Stimulated activated CD8-positive, alpha-beta memory T cell treated with anti-CD3 and anti-CD28 coated beads, Interleukin-4, amount 100 ng/mL, for 1 hour (primary cell): ENCODE results near the gene JMJD6.
"Not testable (repeated sequence)": the region's sequence is repeated elsewhere in the genome, so short reads cannot be mapped to it uniquely, and the experiment has no call there.

Experiments used
- DNase-seq, 2 donors: peaks; one replicate each; pipeline ENCODE4 v3.0.0-alpha.2; 2020; ENCODE audit warnings: low read depth in 2 of 2, low spot score in 1 of 2

Gene JMJD6

DNA sequence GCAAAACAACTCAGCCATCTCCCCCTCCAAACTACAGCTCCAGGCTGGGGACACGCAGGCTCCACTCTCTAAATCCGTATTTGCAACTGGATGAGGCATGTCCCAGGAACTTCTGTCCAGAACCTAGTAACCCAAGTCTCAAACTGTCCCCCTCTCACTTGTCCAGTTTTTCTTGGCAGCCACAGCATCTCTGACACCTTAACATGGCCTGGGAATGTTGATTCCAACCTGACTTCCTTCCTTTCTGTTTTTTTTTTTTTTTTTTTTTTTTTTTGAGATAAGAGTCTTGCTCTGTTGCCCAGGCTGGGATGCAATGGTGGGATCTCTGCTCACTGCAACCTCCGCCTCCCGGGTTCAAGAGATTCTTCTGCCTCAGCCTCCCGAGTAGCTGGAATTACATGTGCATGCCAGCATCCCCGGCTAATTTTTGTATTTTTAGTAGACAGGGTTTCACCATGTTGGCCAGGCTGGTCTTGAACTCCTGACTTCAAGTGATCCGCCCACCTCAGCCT is 27.9 kb downstream of the JMJD6 start:
- DNase-seq, result not testable (repeated sequence)

DNA sequence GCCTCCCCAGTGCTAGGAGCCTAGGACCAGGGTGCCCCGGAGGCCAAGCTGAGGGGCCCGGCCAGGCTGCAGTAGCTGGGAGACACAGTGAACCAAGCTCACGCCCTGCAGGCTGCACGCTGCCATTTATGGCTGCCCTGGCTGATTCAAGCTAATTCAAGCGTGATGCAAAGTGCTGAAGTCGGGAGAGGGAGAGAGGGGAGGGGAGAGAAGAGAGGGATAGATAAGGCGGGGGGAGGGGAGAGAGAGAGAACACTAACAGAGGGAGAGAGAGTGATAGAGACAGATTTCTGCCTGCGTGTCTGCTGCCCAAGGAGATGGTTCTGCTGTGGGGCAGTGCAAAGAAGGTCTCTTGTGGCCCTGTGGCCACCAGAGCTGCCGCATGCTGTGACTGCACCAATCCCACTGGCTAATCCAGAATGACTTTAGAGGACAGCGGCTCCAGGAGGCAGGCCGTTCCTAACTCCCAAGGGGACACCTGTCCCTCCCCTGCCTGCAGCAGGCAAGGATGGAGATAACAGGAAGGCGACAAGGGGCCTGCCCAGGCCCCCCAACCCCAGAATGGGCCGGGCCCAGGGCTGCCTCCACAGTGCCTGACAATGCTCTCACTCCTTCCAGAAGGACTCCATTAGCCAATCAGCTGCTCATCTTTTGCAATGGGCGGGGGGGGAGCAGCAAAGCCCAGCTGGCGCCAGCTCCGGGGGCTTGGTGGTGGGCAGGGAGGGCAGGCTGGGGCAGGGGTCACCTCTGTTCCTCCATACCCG is 28.5 kb downstream of the JMJD6 start:
- DNase-seq, result no peak

DNA sequence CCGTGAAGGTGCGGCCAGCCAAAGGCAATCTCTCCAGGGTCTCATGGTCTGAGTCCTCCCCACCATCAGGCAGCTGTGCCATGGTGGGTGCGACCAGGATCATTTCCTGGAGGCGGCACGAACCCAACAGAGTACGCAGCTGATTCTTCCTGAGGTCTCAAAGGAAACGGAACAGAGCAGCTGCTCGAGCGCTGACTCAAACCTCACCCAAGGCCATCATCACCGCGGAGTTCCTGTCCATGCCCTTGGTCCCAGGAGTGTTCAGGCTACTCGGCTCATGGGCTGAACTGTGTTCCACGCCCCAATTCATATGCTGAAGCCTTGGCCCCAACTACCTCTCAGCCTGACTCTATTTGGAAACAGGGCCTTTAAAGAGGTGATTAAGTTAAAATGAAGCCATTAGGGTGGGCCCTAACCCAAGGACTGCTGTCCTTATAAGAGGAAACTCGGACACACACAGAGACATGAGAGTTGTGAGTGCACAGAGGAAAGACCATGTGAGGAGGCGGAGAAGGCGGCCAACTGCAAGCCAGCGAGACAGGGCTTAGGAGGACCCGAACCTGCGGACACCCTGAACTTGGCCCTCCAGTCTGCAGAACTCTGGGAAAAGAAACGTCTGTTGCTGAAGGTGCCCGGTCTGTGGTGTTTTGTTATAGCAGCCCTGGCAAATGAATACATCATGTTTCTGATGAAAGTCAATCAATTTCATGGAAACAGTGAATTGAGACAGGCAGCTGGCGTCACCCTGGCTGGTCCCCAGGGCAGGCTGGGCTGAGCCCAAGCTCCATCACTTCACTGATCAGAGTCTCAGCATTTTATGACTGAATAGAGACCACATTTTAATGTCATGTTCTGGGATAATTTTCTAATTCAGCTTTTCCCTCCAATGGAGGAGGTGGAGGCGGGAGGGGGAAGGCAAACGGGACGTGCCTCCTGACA is 29.4 kb downstream of the JMJD6 start:
- DNase-seq, result no peak

GRCh38 chr17:76695059-76695831 is 31.2 kb downstream of the JMJD6 start:
- DNase-seq, result no peak

GRCh38 chr17:76691379-76692191 is 34.8 kb downstream of the JMJD6 start:
- DNase-seq, result no peak

DNA sequence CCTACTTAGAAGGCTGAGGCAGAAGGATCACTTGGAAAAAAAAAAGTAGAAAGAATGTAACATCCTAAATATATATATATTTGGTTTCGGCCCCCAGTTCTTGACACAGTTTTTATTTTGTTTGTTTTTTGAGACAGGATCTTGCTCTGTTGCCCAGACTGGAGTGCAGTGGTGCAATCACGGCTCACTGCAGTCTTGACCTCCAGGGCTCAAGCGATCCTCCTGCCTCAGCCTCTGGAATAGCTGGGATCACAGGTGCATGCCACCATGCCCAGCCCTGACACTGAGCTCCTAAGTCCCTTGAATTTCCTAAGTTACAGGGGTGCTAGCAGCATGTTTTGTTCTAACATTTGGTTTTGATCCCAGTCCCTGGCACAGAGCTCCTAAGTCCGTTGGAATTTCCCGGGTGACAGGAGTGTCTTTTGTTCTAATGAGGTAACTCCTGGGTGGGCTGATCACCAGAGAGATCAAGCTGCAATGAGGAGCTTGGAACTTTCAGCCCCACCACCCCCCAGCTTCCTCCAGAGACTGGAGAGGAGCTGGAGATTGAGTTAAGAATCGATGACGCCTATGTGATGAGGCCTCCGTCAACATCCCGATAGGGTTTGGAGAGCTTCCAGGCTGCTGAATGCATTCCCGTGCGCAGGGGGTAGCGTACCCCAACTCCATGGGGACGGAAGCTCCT is 35.7 kb downstream of the JMJD6 start:
- DNase-seq, result no peak

- no peak for DNase-seq
Measured at GRCh38 chr17:76689859-76690258, 36.5 kb downstream of the JMJD6 start.

- no peak for DNase-seq
Measured at GRCh38 chr17:76688165-76688622, 38.2 kb downstream of the JMJD6 start.

GRCh38 chr17:76687298-76688164 is 38.9 kb downstream of the JMJD6 start:
- no peak for DNase-seq

DNA sequence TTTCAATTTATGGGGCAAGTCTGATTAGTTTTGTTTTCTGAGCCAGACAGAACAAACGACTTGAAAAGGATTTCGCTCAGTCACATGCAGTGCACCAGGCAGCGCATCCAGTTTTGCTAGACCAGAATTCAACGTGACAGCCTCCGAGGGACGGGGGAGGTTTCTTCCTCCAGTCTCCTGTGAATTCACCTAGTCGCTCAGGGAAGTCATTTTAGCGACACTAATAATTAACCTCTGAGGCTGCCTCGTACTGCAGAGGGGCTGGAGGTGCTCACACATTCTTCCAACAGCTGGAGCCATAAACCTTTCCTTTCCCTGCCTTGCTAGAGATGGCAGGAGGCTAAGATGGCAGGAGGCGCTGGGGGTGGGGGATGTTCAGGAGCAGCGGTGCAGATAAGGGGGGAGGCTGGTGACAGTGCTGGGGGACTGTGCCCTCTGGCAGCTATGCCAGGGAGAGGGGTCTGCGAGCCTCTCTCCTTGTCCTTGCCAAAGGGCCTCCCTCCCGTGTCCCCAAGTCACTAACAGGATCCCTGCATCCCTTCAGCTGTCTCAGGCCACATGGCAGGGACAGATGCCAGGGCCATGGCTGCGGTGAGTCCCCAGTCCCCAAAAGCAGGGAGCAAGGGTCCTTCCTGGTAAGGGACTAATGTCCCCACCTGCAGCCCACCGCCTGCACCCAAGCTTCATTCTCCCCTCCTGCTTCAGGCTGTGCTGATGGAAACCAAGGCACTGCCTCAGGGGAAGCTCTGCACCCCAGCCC is 39.7 kb downstream of the JMJD6 start:
- DNase-seq, result no peak

DNA sequence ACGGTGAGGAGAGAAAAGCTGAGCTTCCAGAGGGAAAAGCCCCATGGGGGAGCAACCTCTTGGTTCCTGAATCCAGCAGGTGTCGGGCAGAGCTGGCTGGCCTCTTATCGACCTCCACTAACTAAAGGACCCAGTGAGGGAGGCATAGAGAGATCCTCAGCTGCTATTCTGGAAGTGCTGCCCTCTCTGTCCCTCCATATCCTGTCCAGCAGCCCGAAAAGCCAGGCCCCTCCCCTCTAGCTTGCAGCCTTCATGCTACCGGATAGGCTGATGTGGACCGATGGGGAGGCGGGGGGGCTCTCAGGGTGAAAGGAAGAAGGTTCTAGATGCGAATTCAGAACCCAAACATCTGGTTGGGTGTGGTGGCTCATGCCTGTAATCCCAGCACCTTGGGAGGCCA is 40.6 kb downstream of the JMJD6 start:
- DNase-seq, result no peak

GRCh38 chr17:76685366-76685765 is 41.0 kb downstream of the JMJD6 start:
- DNase-seq, result no peak

DNA sequence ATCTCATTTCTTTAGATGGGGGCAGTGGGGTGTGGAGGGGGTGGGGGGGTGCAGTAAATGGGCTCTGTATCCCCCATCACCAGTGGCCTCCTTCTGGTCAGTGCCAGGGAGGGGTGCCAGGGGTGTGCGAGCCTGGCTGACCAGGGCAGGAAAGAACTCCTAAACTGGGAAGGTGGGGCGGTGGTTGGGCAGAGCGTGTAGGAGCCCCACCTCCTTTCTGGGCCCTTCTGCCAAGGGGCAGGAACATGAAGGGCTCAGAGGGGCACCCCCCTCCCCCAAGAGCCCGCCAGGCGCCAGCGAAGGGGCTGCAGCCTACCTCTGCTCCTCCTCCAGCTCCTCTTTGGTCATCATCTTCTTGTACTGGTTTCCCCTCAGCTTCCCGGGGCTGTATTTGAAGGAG is 41.6 kb downstream of the JMJD6 start:
- no peak for DNase-seq

DNA sequence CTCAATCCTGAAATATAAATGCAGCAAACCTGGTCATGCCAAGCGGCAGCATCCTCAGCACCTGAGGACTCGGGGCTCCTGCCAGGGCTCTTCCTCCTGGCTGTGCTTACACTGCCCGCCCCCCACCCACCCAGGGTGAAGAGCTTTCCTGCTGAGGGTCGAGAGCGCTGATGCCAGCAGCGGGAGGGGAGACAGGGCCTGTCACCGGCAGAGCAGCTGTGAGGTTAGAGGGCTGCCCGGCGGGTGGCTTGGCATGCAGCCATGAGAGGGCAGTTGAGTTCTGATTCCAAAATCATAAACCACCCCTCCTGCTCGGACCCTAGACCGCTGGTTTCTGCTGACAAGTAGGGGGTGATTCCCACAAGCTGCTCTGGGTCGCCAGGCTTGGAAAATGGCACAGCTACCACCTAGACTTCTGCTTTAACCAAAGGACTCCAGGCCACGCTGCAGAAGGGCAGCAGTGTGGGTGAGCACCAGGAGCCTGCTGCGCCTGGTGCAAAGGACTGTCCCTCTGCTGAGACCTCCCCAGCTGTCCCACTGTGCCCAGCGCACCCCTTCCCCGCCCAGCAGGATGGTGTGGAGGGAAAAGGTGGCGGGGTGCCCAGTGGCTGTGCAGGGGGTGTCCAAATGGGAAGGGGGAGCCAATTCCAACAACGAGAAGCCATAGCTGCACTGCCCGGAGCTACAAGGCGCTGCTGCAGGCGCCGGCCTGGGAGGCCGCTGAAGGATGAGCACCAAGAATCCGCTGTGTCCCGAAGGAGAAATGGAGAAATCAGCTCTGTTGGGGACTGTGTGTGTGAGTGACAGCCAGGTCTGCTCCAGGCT is 42.3 kb downstream of the JMJD6 start:
- no peak for DNase-seq

DNA sequence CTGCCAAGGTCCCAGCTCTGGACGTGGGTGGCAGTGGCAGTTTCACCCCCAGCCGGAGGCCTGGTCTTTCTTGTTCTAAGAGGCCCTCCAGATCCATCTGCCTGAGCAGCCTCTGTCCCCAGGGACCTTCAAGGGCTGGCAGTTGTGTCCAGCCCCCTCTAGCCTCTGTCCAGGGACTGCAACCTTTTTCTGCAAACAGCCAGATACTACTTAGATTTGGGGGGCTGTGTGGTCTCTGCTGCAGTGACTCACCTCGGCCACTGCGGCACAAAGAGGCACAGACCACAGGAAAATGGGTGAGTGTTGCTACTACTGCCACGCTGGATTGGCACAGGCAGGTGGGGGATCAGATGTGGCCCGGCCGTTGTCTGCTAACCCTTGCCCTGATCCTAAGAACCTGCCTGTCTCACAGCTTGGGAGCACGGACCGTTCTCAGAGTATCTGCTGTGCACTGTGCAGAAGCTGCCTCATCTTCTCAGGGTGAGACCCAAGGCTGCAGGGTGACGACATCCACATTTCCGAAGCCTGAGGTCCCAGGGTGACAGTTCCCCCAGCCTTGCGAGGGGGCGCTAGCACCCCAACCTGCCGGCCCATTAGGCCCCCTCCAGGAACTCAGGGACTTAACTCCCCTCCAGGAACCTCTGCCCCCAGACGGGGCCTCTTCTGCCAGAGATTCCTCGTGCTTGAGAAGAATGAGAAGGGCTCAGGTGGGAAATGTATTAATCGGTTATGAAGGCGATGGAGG is 43.2 kb downstream of the JMJD6 start:
- no peak for DNase-seq

DNA sequence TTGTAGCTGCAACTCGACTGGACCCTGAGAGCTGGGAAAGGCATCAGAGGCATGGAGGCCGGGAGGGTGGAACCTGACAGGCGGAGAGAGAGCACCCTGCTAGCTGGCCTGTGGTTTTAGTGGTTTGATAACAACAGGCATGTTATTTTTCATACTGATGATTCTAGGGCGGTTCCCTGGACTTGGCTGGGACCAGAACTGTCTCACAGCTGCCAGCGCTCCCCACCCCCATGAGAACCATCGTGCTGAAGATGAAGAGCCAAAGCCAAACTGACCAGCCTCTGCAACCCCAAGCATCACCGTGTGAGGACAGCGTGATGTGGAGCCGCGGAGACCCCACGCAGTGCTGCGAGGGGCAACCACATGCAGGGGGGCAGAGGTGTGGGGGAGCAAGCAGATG is 44.1 kb downstream of the JMJD6 start:
- no peak for DNase-seq
